ENCODE measurements around the gene PSENEN.

DNA sequence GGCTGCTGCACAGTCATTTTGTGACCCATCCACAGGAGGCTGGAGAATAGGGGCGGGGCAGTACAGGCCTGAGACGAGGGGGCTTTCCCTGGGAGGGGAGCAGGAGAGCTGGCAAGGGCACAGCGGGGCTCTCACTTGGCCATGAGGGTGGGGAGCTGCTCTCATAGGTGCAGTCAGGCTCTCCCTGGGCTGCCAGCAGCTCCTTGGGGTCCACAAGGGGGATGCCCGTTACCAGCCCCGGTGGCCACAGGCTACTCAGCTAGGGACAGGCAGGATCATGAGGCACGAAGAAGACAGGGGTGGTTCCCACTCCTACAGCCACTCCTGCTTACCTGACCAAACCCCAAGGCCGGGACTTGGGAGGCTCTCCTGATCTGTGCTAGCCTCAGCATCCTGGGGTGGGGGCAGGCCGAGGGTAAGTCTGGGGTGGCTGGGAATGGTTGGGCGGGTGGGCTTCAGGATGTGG lies 46.4 kb downstream of the PSENEN start:
- no peak for TF ChIP-seq SUZ12 (IDR thresholded peaks at IDR 0.05; ENCODE audit: extremely low read depth, insufficient read depth, insufficient read length)
- TF ChIP-seq YY1 (IDR thresholded peaks at IDR 0.05; ENCODE audit: insufficient read depth, insufficient read length) = no peak
